HepG2 (cell line): Measurements from ENCODE around the gene ZFP36. TPM values are rescaled to one million over a fixed set of nuclear protein-coding genes. Genes with fewer than 3 reads are reported as not detected.

Experiments used
- AHR ChIP-seq: IDR thresholded peaks from 2 replicates; pipeline ENCODE4 v1.6.1; 2018; ENCODE audit warnings: missing genetic modification reagents, missing compliant biosample characterization
- ATF6 ChIP-seq: sonication (generic); formaldehyde crosslinking; conservative IDR thresholded peaks from 2 replicates; pipeline ENCODE4 v1.4.0; 2020; ENCODE audit warnings: missing genetic modification reagents
- BRD4 ChIP-seq: sonication (generic); formaldehyde crosslinking; IDR thresholded peaks from 2 replicates; pipeline ENCODE4 v1.4.0; 2020; ENCODE audit warnings: missing genetic modification reagents
- FOXK1 ChIP-seq: sonication (generic); formaldehyde crosslinking; IDR thresholded peaks from 2 replicates; pipeline ENCODE4 v1.4.0; 2020; ENCODE audit warnings: low read depth, missing genetic modification reagents, borderline replicate concordance
- GMEB2 ChIP-seq: IDR thresholded peaks from 2 replicates; pipeline ENCODE4 v1.6.1; 2016; ENCODE audit warnings: missing biosample characterization, missing genetic modification reagents, low read depth
- HNRNPUL1 ChIP-seq: fragments of 200-400 bp; formaldehyde crosslinking; IDR thresholded peaks from 2 replicates; pipeline ENCODE4 v1.6.1; 2017; ENCODE audit warnings: low read depth, mild to moderate bottlenecking, low read length, moderate library complexity
- PITX1 ChIP-seq: sonication (generic); formaldehyde crosslinking; IDR thresholded peaks from 2 replicates; pipeline ENCODE4 v1.5.1; 2020; ENCODE audit warnings: mild to moderate bottlenecking, missing genetic modification reagents
- RAD21 ChIP-seq: fragments of 450-650 bp; formaldehyde crosslinking; IDR thresholded peaks from 2 replicates; pipeline ENCODE4 v1.5.0; 2020; ENCODE audit warnings: mild to moderate bottlenecking
- SP5 ChIP-seq: IDR thresholded peaks from 2 replicates; pipeline ENCODE4 v1.6.1; 2016; ENCODE audit warnings: low read depth, borderline replicate concordance
- SRSF9 ChIP-seq: fragments of 200-400 bp; formaldehyde crosslinking; IDR thresholded peaks from 2 replicates; pipeline ENCODE4 v1.6.1; 2018; ENCODE audit warnings: borderline replicate concordance, mild to moderate bottlenecking, low read depth, low read length; ENCODE audit not compliant: insufficient read depth, poor library complexity, severe bottlenecking
- TCF12 ChIP-seq, 2 experiments: fragments of 450-650 bp in 1 of 2; sonication (generic) in 1 of 2; formaldehyde crosslinking in 1 of 2; IDR thresholded peaks; 2 replicates each; pipeline versions ENCODE4 v1.6.1 to v1.8.0; 2017 to 2022; ENCODE audit warnings: antibody characterized with exemption in 1 of 2, mild to moderate bottlenecking in 1 of 2, missing genetic modification reagents in 1 of 2, moderate library complexity in 1 of 2
- TFDP2 ChIP-seq: sonication (generic); formaldehyde crosslinking; IDR thresholded peaks from 2 replicates; pipeline ENCODE4 v1.4.0; 2020; ENCODE audit warnings: missing genetic modification reagents
- TFE3 ChIP-seq: IDR thresholded peaks from 2 replicates; pipeline ENCODE4 v1.6.1; 2016
- THAP11 ChIP-seq: IDR thresholded peaks from 2 replicates; pipeline ENCODE4 v1.6.1; 2016; ENCODE audit warnings: missing biosample characterization, missing genetic modification reagents
- UBTF ChIP-seq: sonication (generic); formaldehyde crosslinking; IDR thresholded peaks from 2 replicates; pipeline ENCODE4 v1.4.0; 2020; ENCODE audit warnings: mild to moderate bottlenecking, missing genetic modification reagents
- ZFY ChIP-seq: sonication (generic); formaldehyde crosslinking; IDR thresholded peaks from 2 replicates; pipeline ENCODE4 v1.4.0; 2020; ENCODE audit warnings: missing genetic modification reagents
- ZIK1 ChIP-seq: sonication (generic); formaldehyde crosslinking; IDR thresholded peaks from 2 replicates; pipeline ENCODE4 v1.5.0; 2020; ENCODE audit warnings: mild to moderate bottlenecking, low read depth, missing genetic modification reagents, borderline replicate concordance
- ZNF17 ChIP-seq: sonication (generic); formaldehyde crosslinking; IDR thresholded peaks from 2 replicates; pipeline ENCODE4 v1.5.0; 2020; ENCODE audit warnings: mild to moderate bottlenecking, missing genetic modification reagents
- ZNF326 ChIP-seq: sonication (generic); formaldehyde crosslinking; IDR thresholded peaks from 2 replicates; pipeline ENCODE4 v1.4.0; 2020; ENCODE audit warnings: missing genetic modification reagents, borderline replicate concordance
- ZSCAN29 ChIP-seq: sonication (generic); formaldehyde crosslinking; conservative IDR thresholded peaks from 2 replicates; pipeline ENCODE4 v1.4.0; 2020; ENCODE audit warnings: mild to moderate bottlenecking, missing genetic modification reagents
- polyA plus RNA-seq, 8 experiments: library from polyadenylated mRNA; depleted of rRNA in 3 of 8; stranded (reverse) in 7 of 8; unstranded in 1 of 8; fragments of >200 nt; fragmentation: Illumina TruSeq in 4 of 8; extraction: Trizol in 4 of 8; gene quantifications; 2 replicates each; pipeline versions ENCODE4 v1.2.1 to v1.2.3, GENCODE V29; 2011 to 2016; ENCODE audit warnings: low read depth in 4 of 8, missing spikeins in 1 of 8, mixed read lengths in 1 of 8; ENCODE audit not compliant: insufficient read depth in 1 of 8
- total RNA-seq, 5 experiments: library from RNA; depleted of rRNA; stranded (reverse); fragments of >200 nt; fragmentation: Illumina TruSeq; extraction: Trizol; gene quantifications; 2 replicates each; pipeline ENCODE4 v1.2.3, GENCODE V29; 2016; ENCODE audit warnings: low read depth in 1 of 5

ZFP36 gene
- total and polyA plus RNA-seq, 2 of the 13 experiments (the other 11 are each of a cell fraction or from before 2014, with no cell fraction given): 1.4 to 1.7 TPM

GRCh38 chr19:39390751-39391437 lies 15.8 kb upstream of the ZFP36 start, which contains the start of the genes MED29 and PAF1 (continued):
- TF ChIP-seq TFDP2 (CRISPR knock-in tag) (no peak; the same call in none of the 2 replicates), TCF12 (IDR thresholded peaks at IDR 0.05) (no peak), TCF12 (CRISPR knock-in tag; IDR thresholded peaks at IDR 0.05) (no peak), THAP11 (CRISPR knock-in tag) (peak; percentile 98), AHR (CRISPR knock-in tag) (peak; percentile 45; the same call in 1 of the 2 replicates), SRSF9 (no peak), SP5 (CRISPR knock-in tag) (no peak), UBTF (CRISPR knock-in tag) (peak; percentile 51), PITX1 (CRISPR knock-in tag) (no peak; the same call in none of the 2 replicates), ZSCAN29 (CRISPR knock-in tag) (peak; percentile 82), FOXK1 (CRISPR knock-in tag) (peak; percentile 76), ZNF326 (no peak), RAD21 (CRISPR knock-in tag) (0 out of 2 replicates have a peak, but pooled peaks have one; percentile 16), ZNF17 (CRISPR knock-in tag) (no peak), BRD4 (CRISPR knock-in tag) (peak; percentile 49; the same call in 1 of the 2 replicates), ZIK1 (CRISPR knock-in tag) (no peak; the same call in 1 of the 2 replicates), TFE3 (peak; percentile 10; the same call in 1 of the 2 replicates), GMEB2 (no peak), ZFY (CRISPR knock-in tag) (no peak), HNRNPUL1 (no peak), ATF6 (CRISPR knock-in tag) (no peak)
